NCI-H2171 treated with DMSO at 0.1 percent for 48 hours (cell line): ENCODE data around the gene RASL12.
A peak's percentile ranks its signal among the peaks of the same experiment; 100 is the strongest.

Source experiments
- DNase-seq: peaks from one replicate; lab custom pipeline; 2025; lab: John Stamatoyannopoulos, UW

RASL12 gene

GRCh38 chr15:65092911-65093792, 25.4 kb upstream of the RASL12 start:
- no peak for DNase-seq

GRCh38 chr15:65091946-65092770, 24.4 kb upstream of the RASL12 start:
- no peak for DNase-seq

GRCh38 chr15:65089206-65089824, 21.5 kb upstream of the RASL12 start:
- no peak for DNase-seq

GRCh38 chr15:65088643-65089021, 20.8 kb upstream of the RASL12 start:
- DNase-seq = no peak

GRCh38 chr15:65087873-65088642, 20.3 kb upstream of the RASL12 start:
- DNase-seq = no peak

GRCh38 chr15:65087411-65087810, 19.6 kb upstream of the RASL12 start:
- no peak for DNase-seq

- DNase-seq = peak; percentile 42
Observed at GRCh38 chr15:65086680-65087111, 18.9 kb upstream of the RASL12 start.

GRCh38 chr15:65085990-65086679, 18.3 kb upstream of the RASL12 start:
- no peak for DNase-seq

- DNase-seq = no peak
Observed at GRCh38 chr15:65085207-65085753, 17.5 kb upstream of the RASL12 start.

GRCh38 chr15:65084500-65085206, 16.9 kb upstream of the RASL12 start:
- DNase-seq = no peak

GRCh38 chr15:65083262-65083701, 15.5 kb upstream of the RASL12 start:
- DNase-seq = peak; percentile 36

GRCh38 chr15:65082303-65082953, 14.6 kb upstream of the RASL12 start:
- DNase-seq = peak; percentile 11

GRCh38 chr15:65081758-65082157, 14.0 kb upstream of the RASL12 start:
- no peak for DNase-seq

- no peak for DNase-seq
Observed at GRCh38 chr15:65081270-65081669, 13.5 kb upstream of the RASL12 start.

GRCh38 chr15:65079580-65079979, 11.8 kb upstream of the RASL12 start:
- DNase-seq = no peak

- DNase-seq = no peak
Observed at GRCh38 chr15:65077981-65078352, 10.2 kb upstream of the RASL12 start.

- DNase-seq = no peak
Observed at GRCh38 chr15:65077291-65077980, 9.6 kb upstream of the RASL12 start.

GRCh38 chr15:65076486-65077290, 8.9 kb upstream of the RASL12 start, which contains the start of gene KBTBD13:
Gene KBTBD13, plus strand, starts transcription at chr15:65076746. Its CDS starts 70 bp downstream, at chr15:65076816.
- DNase-seq = no peak
